ENCODE data around the gene GPR17.

GPR17 gene
- total RNA-seq = 0 to 1.5 (median 0) reads per million in 17 experiments

- no peak for DNase-seq
These were observed at the start of gene GPR17 for GRCh38 chr2:127645395-127646291. Gene GPR17 (plus strand): TSS chr2:127646153. CDS start chr2:127650736, 4,583 bp downstream.

- DNase-seq = no peak
These were observed 49.5 kb upstream of the GPR17 start for GRCh38 chr2:127596311-127597045.

- DNase-seq = no peak
These were observed 48.6 kb upstream of the GPR17 start for GRCh38 chr2:127597046-127597983.

- no peak for DNase-seq
These were observed 48.0 kb upstream of the GPR17 start for GRCh38 chr2:127597984-127598380.

- DNase-seq = no peak
These were observed 47.2 kb upstream of the GPR17 start for GRCh38 chr2:127598711-127599110.

GRCh38 chr2:127599211-127599610, 46.7 kb upstream of the GPR17 start:
- DNase-seq = no peak

GRCh38 chr2:127604986-127605385, 41.0 kb upstream of the GPR17 start:
- DNase-seq = no peak

GRCh38 chr2:127605691-127606263, 40.2 kb upstream of the GPR17 start:
- DNase-seq = no peak

- DNase-seq = no peak
These were observed 39.1 kb upstream of the GPR17 start for GRCh38 chr2:127606625-127607398.

GRCh38 chr2:127607399-127607908, 38.5 kb upstream of the GPR17 start:
- no peak for DNase-seq

- DNase-seq = no peak
These were observed 37.6 kb upstream of the GPR17 start for GRCh38 chr2:127608061-127609030.

GRCh38 chr2:127609031-127609751, 36.8 kb upstream of the GPR17 start:
- no peak for DNase-seq

GRCh38 chr2:127609818-127610217, 36.1 kb upstream of the GPR17 start:
- no peak for DNase-seq

- DNase-seq = no peak
These were observed 35.4 kb upstream of the GPR17 start for GRCh38 chr2:127610561-127610960.

- no peak for DNase-seq
These were observed 34.7 kb upstream of the GPR17 start for GRCh38 chr2:127611076-127611925.

- DNase-seq = no peak
These were observed 33.7 kb upstream of the GPR17 start for GRCh38 chr2:127612111-127612822.

GRCh38 chr2:127614246-127614645, 31.7 kb upstream of the GPR17 start:
- DNase-seq = no peak

- no peak for DNase-seq
These were observed 31.2 kb upstream of the GPR17 start for GRCh38 chr2:127614731-127615130.
